GM19351 (cell line): Measurements from ENCODE around the gene ANXA11.

Source experiments
- ATAC-seq: cut with Tn5 transposase; IDR thresholded peaks from one replicate; pipeline ENCODE4 v1.9.1; 2021; ENCODE audit warnings: mild to moderate bottlenecking, moderate library complexity; ENCODE audit not compliant: unreplicated experiment

Gene ANXA11

DNA sequence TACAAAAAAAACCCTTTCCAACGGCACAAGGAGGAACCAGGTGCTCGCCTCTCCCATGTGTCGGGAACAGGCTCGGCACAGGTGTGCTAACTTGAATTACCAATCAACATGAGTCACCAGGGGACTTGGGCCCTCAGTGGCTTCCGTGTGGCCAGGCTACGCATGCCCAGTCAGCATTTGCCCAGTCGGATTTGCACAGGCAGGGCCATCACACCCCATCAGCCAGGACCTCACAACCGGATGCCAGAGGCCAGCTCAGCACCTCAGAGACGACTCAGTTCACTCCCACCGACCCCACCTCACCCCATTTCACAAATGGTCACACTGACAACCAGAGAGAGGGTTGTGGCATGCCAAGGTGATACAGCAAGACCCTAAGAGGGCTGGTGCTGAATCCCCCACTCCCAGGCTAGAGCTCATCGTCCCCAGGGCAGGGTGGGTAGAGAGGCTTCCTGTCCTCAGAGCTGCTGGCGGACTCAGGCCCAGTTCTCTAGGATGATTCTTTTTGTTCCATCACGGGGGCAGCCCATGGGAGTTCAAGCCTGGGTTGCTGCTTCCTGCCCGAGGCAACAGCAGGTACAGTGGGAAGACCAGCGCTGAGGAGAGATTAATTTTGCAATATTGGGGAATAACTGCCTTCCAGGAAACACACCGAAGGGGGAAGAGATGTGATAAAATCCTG is 13.6 kb downstream of the ANXA11 start:
- ATAC-seq = no peak

DNA sequence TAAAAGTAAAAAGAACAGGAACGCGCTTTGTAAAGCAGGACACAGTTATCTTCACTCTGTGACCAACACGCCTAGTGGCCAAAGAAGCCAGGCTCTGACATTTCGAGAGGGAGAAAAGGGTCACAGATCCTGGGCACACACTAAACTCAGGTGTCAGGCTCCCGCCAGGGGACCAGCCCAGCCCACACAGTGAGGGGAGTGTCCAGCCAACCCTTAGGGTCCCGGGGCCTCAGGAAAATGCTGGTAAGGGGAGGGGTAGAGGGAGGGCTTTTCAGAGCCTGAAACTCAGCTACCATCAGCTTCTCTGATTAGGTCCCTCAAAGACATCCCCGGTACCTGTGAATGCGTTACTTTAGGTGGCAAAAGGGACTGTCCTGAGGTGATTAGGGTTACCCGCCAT is 16.6 kb downstream of the ANXA11 start:
- ATAC-seq = no peak

DNA sequence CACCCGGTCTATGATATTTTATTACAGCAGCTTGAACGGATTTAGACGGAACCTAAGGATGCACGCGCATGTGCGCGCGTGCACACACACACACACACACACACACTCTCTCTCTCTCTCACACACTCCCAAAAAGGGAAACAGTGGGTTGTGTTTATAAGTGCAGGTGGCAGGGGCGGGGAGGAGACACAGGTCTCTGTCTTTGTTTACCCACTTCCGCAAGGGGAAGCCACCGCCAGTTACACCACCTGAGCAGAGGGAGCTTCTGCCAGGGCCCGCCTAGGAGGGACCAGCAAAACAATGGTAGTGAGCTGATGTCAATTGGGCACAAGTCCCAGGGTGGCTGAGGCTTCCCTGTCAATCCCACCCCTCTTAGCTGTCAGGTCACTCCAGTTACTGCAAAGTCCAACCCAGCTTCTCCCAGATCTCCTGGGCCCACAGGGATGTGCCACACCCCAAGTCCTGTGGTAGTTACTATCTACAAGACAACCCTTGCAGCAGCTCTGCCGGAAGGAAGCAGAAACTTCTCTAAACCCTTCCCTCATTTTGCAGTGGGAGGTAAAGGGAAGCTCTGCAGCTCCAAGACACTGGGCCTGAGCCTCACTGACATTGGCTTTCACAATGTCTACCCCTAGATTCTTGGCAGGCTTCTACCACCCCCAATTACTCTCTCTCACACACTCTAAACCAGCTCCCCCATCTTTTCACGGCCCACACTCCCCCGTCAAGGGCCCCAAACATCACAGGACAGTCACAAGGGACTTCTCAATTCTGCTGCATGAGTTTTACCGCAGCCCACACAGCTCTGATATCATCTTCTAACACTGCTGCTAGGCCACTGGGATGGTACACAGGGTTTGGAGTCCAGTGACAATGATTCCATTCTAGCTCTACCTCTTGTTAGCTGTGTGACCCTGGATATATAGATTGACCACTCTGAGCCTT is 17.6 kb downstream of the ANXA11 start:
- peak; percentile 81 for ATAC-seq

DNA sequence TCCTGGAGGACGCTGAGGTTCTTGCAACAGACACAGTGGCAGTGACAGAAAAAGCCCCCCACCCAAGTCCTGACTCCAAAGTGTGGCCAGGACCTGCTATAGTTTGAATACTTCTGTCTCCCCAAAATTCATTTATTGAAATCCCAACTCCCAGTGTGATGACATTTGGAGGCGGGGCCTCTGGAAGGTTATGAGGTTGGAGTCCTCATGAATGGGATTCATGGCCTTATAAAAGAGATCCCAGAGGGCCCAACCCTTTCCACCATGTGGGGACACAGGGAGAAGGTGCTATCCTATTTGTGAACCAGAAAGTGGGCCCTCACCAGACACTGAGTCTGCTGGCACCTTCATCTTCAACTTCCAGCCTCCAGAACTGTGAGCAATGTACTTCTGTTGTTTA is 18.3 kb downstream of the ANXA11 start:
- ATAC-seq = no peak

DNA sequence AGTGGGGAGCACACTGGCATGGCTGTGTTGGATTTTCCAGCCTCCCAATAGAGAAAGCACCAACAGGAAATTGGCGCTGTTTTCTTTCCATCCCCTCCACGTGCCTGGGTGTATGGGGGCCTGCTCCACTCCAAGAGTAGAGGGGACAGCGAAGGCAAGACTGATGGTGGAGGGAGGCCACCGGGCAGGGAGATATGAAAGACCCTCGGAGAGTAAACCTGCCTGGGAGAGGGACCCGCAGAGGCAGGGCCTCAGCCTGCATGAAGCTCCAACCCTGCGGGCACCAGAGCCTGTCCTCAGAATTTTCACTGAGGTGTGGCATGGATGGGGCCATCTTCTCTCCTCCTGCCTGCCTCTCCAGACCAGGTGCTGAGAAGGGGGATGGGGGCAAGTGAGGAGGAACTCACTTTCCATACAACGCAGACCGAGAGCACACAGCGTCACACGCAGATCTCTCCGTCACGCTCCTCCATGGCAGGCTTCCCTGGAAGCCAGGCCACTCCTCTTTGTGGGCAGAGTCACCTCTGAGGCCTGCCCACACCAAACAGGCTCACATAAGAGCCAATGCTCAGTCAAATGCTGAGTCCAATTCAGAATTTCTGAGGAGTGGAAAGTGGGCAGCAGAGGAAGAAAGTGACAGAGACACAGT is 18.8 kb downstream of the ANXA11 start:
- no peak for ATAC-seq

DNA sequence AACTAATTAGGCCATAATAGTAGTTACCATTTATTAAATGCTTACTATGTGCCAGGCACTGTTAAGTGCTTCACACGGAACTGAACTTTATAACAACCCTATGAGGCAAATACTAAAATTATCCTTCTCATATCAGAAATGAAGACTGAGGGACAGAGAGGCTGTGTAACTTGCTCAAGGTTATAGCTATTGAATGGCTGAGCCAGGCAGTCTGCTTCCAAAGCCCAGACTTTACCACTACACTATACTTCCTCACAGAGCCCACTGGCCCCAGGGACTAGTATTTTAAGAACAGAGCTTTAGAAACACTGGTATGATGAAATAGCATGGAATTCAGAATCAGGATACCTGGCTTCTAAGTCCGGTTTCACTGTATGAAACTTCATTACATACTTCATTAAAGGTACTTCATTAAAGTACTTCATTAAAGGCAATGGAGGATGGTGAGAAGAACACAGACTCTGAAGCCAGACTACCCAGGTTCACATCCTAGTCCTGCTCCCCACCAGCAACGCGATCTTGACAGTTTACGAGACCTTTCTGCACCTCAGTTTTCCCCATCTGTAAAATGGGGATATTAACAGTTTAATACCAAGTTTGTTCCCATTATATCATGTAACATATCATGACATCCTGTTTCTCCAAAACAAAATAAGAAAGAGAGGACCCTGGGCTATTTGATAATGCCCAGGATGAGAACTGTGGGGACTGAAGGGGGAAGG is 19.6 kb downstream of the ANXA11 start:
- ATAC-seq = no peak

DNA sequence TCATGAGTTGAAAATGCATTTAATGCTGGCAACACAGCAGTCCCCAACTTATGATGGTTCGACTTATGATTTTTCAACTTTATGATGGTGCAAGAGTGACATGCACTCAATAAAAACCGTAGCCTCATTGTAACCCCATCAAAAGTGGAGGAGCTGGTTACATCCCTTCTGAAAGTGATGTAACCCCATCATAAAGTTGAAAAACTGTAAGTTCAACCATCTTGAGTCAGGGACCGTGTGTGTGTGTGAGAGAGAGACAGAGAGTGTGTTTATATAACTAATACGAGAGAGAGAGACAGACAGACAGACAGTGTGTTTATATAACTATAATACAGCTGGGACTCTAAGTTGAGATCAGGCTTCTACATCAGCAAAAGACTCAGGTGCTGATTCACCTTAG is 21.0 kb downstream of the ANXA11 start:
- ATAC-seq = no peak

DNA sequence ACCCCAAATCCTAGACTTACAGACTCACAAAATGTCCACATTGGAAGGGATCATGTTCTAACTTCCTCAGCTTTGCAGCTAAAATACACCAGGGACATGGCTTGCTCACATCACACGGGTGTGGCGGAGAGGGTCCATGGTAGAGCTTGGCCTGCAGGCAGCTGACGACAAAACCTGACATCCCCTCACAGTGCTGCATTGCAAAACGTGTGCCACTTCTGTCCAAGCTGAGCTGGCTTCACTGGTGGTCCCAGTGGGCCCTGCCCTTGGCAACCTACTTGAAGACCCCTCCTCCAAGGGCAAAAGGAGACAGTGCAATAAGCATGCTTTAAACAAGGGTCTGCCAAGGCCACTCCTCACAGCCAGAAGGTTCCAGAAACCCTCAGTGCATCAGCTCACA is 21.9 kb downstream of the ANXA11 start:
- ATAC-seq = no peak

DNA sequence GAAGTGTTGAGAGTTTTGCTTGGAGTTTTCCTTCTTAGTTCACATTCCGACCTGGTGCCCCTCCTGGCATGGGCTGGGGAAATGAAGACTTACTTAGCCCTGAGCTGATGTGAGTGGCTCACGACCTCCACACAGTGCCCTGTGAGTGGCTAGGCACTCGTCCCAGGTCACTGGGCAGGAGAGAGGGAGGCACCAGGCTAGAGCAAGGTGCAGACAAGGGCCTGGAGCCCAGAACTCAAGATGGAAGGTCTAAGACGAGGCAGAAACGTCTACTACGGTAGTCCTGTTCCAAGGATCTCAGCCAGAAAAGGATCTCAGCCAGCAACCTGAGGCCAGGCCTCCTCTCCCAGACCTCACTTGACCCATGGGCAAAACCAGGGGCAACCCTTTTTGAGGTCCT is 22.4 kb downstream of the ANXA11 start:
- no peak for ATAC-seq

DNA sequence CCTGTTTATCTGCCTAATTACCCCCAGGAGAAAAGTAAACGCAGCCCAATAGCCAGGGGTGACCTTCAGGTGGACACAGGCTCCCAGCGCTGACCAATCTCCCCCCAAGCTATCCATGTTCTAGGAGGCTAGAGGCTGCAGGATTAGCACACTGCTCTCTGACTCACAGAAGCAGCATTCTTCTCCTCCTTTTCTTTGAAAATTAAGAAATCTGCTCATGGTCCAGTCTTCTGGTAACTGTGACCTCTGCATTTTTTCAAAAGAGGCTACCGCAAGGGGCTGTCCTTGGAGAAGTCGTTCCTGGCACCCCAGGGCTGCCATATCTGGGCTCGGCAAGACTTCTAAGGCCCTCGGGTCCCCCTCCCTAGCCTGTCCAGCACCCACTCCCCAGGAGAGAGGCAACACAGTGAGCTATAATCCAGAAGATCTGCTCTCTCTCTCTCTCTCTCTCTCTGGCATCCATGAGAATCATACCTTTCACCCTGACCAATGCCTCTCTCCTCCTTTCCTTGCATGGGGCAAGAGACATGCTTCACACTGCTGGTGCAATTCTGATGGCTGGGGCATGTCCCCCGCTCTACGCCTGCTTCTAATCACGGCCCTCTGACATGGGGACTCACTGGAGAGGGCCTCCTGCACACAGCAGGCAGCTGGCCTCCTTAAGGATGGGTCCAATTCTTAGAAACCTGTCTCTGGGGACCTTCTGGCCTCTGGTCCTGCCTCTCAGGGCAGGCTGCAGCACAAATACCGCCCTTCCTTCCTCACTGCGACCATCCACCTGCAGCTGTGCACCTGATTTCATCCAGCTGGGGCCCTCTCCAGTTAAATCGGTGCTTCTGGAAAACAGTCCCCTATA is 27.3 kb downstream of the ANXA11 start:
- no peak for ATAC-seq

DNA sequence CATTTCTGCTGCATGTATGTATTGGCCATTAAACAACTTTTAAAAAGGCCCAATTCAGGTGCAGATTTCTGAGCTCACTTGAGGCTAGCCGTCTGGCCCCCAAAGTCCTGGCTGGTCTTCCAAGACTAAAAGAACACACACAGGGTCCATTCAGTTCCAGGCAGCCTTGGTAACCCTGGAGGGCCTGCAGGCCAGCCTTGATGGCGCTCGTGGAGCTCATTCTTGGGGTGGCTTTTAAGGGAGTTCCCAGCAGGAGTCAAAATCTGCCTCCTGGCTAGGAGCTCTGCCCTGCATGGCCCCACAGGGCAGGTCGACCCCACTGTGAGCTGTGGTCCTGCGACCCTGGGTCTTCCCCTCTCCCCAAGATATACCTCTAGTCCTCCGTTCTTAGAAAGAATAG is 28.8 kb downstream of the ANXA11 start:
- ATAC-seq = no peak

DNA sequence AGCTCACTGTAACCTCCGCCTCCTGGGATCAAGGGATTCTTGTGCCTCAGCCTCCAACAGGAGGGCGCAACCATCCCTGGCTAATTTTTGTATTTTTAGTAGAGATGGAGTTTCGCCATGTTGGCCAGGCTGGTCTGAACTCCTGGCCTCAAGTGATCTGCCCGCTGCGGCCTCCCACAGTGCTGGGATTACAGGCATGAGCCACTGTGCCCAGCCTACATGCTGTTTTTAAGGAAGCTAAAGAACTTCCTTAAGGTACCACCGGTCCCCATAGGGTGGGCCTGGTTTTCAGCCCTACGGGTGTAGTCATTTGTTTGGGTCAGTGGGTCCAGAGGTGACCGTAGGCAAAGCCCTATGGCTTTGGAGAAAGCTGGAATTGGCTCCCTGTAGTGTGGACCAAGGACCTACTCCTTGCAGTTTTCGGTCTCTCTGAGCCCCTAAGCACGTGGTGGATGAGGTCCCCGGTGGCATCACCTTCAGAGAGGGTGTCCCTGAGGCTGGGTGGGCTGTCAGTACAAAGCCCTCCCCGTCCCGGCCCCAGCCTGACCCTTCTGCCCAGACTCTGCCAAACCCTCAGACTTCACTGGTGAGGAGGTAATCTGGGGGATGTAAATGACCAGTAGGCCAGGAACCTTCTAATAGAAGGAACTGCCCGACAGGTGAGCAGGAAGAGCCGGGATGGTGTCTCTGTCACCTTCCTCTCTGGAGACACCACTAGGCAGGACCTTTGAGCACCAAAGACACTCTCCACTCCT is 30.5 kb downstream of the ANXA11 start:
- no peak for ATAC-seq

DNA sequence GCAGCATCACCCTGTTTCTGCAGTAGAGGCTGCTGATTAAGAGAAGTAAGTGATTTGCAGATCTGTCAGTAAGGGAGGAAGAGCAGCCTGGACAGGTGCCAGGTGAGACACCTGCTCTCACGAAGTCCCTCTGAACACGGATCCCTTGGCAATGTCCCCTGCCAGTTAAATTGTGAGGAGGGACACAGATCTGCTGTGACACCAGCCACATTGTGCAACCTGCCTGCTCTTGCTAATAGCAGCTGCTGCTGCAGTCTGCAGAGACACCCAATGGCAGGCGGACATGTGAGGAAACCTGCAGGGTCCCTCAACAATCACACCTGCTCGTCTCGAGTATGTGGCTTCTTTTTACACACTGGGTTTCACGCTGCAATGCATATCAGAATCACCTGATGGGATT is 31.9 kb downstream of the ANXA11 start:
- no peak for ATAC-seq

DNA sequence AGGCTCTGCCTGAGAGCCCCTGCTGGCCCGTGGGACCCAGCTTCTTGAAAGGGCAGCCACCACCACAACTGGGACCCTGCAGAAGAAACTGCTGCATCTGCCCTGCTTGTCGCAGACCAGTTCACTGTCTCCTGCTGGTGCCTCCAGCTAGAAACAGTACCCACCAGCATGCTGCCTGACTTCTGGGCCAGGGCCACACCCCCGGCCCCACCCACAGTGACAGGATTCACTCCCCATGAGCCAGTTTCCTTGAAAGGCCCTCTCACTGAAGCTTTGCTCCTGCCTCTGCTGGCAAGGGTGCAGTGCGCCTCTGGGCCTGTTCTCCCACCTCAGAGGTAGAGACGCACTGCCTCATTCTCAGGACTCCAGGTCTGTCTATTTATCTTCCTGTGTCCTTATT is 32.4 kb downstream of the ANXA11 start:
- ATAC-seq = no peak

DNA sequence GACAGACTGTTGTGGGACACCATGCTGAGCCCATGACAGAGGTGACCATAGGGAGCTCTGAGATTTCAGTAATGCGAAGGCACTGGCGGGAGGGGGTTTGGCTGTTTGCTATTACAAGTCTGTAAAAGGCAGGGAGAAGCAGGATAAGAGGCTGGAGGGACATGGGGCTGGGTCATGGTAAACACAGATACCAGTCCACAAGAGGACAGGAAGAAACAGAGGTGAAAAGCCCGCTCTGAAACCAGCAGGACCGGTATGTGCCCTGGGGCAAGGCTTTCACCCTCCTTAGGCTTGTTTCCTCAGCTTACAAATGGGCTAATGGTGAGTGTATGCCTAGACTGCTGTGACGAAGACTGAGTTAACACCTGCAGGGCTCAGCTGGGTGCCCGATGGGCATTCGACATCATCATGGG is 34.1 kb downstream of the ANXA11 start:
- no peak for ATAC-seq

DNA sequence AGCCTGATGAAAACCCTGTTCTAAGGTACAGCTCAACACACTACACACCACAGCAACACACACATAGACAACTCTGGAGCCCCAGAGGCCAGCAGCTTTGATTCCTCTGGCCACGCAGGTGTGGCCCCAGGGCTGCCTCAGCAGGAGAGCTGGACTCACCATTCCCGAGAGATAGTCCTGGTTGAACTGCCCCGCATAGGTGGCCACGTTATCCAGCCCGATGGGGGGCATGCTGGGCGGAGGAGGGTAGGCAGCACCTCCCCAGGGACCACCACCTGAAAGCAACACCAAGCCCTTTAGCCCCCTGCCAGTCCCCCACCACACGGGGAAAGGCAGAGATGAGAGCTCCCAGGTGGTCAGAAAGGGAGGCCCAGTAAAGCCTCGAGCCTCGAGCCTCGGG is 34.7 kb downstream of the ANXA11 start:
- no peak for ATAC-seq

DNA sequence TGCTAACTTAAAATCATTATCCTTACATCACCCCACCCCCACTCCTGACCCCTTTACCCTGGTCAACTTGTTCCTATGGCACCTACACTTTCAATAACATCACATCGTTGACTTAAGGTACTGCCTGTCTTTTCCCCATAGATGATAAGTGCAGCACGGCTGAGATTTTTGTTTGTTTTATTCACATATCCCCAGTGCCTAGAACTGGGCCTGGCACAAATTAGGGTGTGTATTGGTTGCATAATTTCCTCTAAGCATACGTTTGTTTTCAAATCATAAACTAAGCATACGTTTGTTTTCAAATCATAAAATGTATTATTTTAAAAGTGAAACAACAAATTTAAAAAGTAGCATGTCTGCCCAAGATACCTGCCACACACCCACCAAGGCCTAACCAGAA is 35.3 kb downstream of the ANXA11 start:
- no peak for ATAC-seq

DNA sequence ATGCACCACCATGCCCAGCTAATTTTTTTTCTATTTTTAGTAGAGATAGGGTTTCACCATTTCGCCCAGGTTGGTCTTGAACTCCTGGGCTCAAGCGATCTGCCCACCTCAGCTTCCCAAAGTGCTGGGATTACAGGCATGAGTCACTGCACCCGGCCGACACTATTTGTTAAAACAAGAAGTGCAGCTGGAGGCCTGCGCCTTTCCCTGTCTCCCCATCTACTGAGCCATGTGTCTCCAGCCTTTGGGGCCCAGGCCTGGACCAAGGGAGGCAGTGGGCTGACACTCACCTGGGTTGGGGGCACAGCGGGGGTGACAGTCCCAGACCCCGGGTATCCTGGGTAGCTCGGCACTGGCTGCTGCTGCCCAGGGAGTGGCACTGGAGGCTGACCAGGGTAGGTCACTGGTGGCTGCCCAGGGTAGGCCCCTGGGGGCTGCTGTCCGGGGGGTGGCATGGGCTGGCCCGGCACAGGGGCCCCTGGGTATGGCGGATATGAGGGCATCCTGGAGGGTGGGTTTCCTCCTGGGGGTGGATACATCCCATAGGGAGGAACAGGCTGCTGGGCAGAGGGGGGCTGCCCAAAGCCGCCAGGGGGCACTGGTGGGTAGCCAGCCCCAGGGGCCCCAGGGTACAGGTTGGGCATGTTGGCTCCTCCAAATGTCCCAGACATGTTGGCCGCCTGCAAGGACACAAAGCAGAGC is 36.5 kb downstream of the ANXA11 start:
- ATAC-seq = no peak

DNA sequence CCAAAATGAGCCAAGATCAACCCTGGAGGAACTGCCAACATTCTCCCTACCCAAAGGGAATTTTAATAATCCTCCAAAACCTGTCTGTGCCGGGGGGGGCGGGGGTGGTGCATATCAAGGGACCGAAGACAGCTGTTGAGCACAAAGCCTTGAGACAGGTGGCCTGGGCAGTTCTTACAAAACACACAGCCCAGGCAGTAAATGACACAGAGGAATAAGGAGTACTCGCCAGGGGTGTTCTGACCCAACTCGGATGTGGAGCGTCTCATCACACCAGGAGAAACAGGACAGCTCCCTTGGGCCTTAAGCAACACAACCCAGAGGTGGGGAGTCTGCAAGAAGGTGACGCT is 37.2 kb downstream of the ANXA11 start:
- ATAC-seq = no peak
